Lower leg skin (tissue), 3 donors: ENCODE results near the gene EPHA3.

ENCODE experiments used
- POLR2A ChIP-seq, 2 donors: fragments of 450-650 bp; IDR thresholded peaks; one replicate each; pipeline ENCODE4 v1.6.1; 2016 to 2017; ENCODE audit warnings: antibody characterized with exemption in 2 of 2, mild to moderate bottlenecking in 1 of 2, moderate library complexity in 1 of 2
- TF ChIP-seq, protein P1 (sequence below), 3 donors: fragments of 450-650 bp; IDR thresholded peaks; one replicate each; pipeline ENCODE4 v1.5.1; 2016; ENCODE audit warnings: antibody characterized with exemption in 3 of 3, mild to moderate bottlenecking in 3 of 3, moderate library complexity in 2 of 3

DNA sequence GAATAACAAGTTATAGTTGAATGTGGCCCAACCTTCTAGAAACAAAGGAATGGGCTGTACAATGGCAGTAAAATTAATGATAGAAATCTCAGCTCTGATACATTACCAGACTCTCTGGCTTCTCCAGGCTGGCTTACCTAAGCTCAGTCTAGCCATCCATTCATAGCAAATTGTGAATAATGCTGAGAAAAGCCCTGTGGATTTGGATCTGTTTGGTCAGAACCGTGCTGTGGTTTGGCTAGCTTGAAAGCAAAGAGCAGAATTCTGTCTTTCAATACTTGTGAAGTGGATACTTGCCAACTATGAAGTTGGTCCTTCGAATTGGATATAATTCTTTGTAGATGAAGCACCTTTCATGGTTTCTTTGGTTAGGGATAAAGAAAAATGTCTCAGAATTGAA, 199.1 kb downstream of the EPHA3 start:
- TF ChIP-seq, protein P1, sequence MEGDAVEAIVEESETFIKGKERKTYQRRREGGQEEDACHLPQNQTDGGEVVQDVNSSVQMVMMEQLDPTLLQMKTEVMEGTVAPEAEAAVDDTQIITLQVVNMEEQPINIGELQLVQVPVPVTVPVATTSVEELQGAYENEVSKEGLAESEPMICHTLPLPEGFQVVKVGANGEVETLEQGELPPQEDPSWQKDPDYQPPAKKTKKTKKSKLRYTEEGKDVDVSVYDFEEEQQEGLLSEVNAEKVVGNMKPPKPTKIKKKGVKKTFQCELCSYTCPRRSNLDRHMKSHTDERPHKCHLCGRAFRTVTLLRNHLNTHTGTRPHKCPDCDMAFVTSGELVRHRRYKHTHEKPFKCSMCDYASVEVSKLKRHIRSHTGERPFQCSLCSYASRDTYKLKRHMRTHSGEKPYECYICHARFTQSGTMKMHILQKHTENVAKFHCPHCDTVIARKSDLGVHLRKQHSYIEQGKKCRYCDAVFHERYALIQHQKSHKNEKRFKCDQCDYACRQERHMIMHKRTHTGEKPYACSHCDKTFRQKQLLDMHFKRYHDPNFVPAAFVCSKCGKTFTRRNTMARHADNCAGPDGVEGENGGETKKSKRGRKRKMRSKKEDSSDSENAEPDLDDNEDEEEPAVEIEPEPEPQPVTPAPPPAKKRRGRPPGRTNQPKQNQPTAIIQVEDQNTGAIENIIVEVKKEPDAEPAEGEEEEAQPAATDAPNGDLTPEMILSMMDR (IDR thresholded peaks at IDR 0.05), result no peak
- no peak for TF ChIP-seq POLR2A (IDR thresholded peaks at IDR 0.05)
